MCF 10A (cell line): ENCODE results near the gene TOP2A. TPM values are rescaled to one million over a fixed set of nuclear protein-coding genes. Genes with fewer than 3 reads are reported as not detected.
"Not testable (repeated sequence)": the region's sequence is repeated elsewhere in the genome, so short reads cannot be mapped to it uniquely, and the experiment has no call there.

Experiments
- BruUV-seq: library from RNA; stranded (reverse); fragments of 400-500 nt; replicated peaks from 2 replicates; lab custom pipeline; 2021; lab: Mats Ljungman, UMichigan
- CTCF ChIA-PET: fragments of 300-600 bp; sonication (Branson Sonifier 250); formaldehyde crosslinking; extraction: SDS; loops from one replicate; lab custom pipeline; 2021; ENCODE audit warnings: antibody characterized with exemption, inconsistent platforms; lab: Yijun Ruan, JAX
- POLR2A ChIA-PET: fragments of 300-600, 350-650 bp; sonication (Branson Sonifier 250); formaldehyde crosslinking; extraction: SDS; loops from one replicate; lab custom pipeline; 2020; ENCODE audit warnings: antibody characterized with exemption, inconsistent platforms; lab: Yijun Ruan, JAX
- DNase-seq: peaks from one replicate; pipeline ENCODE4 v3.0.0-alpha.2; 2018; ENCODE audit not compliant: unreplicated experiment
- H3K27ac Mint-ChIP-seq: one replicate; pipeline ENCODE4 v1.8.0; 2022; ENCODE audit warnings: mild to moderate bottlenecking, low read depth, mixed read lengths; ENCODE audit not compliant: unreplicated experiment
- H3K27me3 Mint-ChIP-seq: one replicate; pipeline ENCODE4 v1.8.0; 2022; ENCODE audit warnings: mixed read lengths; ENCODE audit not compliant: insufficient read depth, unreplicated experiment
- H3K36me3 Mint-ChIP-seq: one replicate; pipeline ENCODE4 v1.8.0; 2022; ENCODE audit warnings: mild to moderate bottlenecking, moderate library complexity, mixed read lengths; ENCODE audit not compliant: insufficient read depth, unreplicated experiment
- H3K4me1 Mint-ChIP-seq: one replicate; pipeline ENCODE4 v1.8.0; 2022; ENCODE audit warnings: mixed read lengths; ENCODE audit not compliant: insufficient read depth, unreplicated experiment
- H3K4me3 Mint-ChIP-seq: one replicate; pipeline ENCODE4 v1.8.0; 2022; ENCODE audit warnings: mild to moderate bottlenecking, moderate library complexity, mixed read lengths; ENCODE audit not compliant: unreplicated experiment
- H3K9me3 Mint-ChIP-seq: one replicate; pipeline ENCODE4 v1.8.0; 2022; ENCODE audit warnings: mixed read lengths; ENCODE audit not compliant: unreplicated experiment
- CTCF ChIP-seq: fragments of 200-600 bp; IDR thresholded peaks from one replicate; pipeline ENCODE4 v1.8.0; 2022; ENCODE audit warnings: antibody characterized with exemption, mild to moderate bottlenecking; ENCODE audit not compliant: unreplicated experiment
- intact Hi-C: fragments of 100-400 bp; cut with micrococcal nuclease; formaldehyde crosslinking; loops from 2 replicates; pipeline ENCODE4 v1.14.1; 2022
- total RNA-seq: library from RNA; stranded (reverse); gene quantifications from 2 replicates; pipeline ENCODE4 v1.2.3, GENCODE V29; 2022

The TOP2A gene
- total RNA-seq, 1 experiment from 2014 or later, result 151 TPM

GRCh38 chr17:40416671-40417070 is 1.0 kb downstream of the TOP2A start:
- Mint-ChIP-seq H3K4me1 (peaks cover 12% of the 10 kb centered on the region), H3K27me3 (no peaks in the 10 kb centered on the region), H3K4me3 (peak overlapping the region; percentile 96), H3K9me3 (no peaks in the 10 kb centered on the region), H3K27ac (peak overlapping the region; percentile 82), H3K36me3 (peaks cover 7% of the 10 kb centered on the region)
- intact Hi-C loops, result loop anchor here (2.0 to 5.0 kb wide), 2 partner anchors 58 to 114 kb away; no protein-coding TSS in a partner anchor
- TF ChIP-seq CTCF, result no peak
- BruUV-seq, result no TSS peak
- ChIA-PET CTCF (interaction anchor here (0.6 to 3.8 kb wide), 13 partner anchors 9 to 794 kb away, joined by 3 to 23 read pairs (median 6); partner anchors contain the start of gene GJD3), POLR2A (interaction anchor here (0.9 to 2.9 kb wide), 9 partner anchors 9 to 222 kb away, joined by 3 to 15 read pairs (median 5); partner anchors contain the start of gene RARA)
- no peak for DNase-seq

- Mint-ChIP-seq H3K4me3 (peak overlapping the region; percentile 64), H3K4me1 (peaks cover 16% of the 10 kb centered on the region), H3K27me3 (no peaks in the 10 kb centered on the region), H3K36me3 (peaks cover 7% of the 10 kb centered on the region), H3K27ac (peak overlapping the region; percentile 42), H3K9me3 (no peaks in the 10 kb centered on the region)
- ChIA-PET POLR2A (interaction anchor here (0.7 to 2.9 kb wide), 10 partner anchors 7 to 1860 kb away, joined by 3 to 15 read pairs (median 4); no protein-coding TSS in a partner anchor), CTCF (interaction anchor here (0.7 to 3.8 kb wide), 27 partner anchors 8 to 302 kb away, joined by 3 to 23 read pairs (median 4); partner anchors contain the start of gene GJD3)
- intact Hi-C loops, result loop anchor here (2.0 to 5.0 kb wide), 2 partner anchors 17 to 113 kb away; no protein-coding TSS in a partner anchor
- DNase-seq, result peak; percentile 68
- peak; percentile 49 for TF ChIP-seq CTCF
- no TSS peak for BruUV-seq
These were observed 2.3 kb downstream of the TOP2A start for GRCh38 chr17:40415390-40415789.

- H3K9me3 Mint-ChIP-seq, DNase-seq, H3K4me3 Mint-ChIP-seq, BruUV-seq, H3K27ac Mint-ChIP-seq, H3K27me3 Mint-ChIP-seq: not testable (repeated sequence)
- Mint-ChIP-seq H3K4me1 (peaks cover 21% of the 10 kb centered on the region), H3K36me3 (peaks cover 13% of the 10 kb centered on the region)
- ChIA-PET POLR2A (interaction anchor here (0.7 to 1.5 kb wide), 7 partner anchors 13 to 405 kb away, joined by 3 to 7 read pairs (median 3); no protein-coding TSS in a partner anchor), CTCF (interaction anchor here (0.6 to 3.8 kb wide), 18 partner anchors 11 to 1414 kb away, joined by 3 to 23 read pairs (median 5); partner anchors contain the start of gene GJD3)
- intact Hi-C loops, result loop anchor here (2.0 kb wide), 1 partner anchor 16 kb away; no protein-coding TSS in a partner anchor
These were observed 3.4 kb downstream of the TOP2A start for GRCh38 chr17:40414312-40414711.

- Mint-ChIP-seq H3K4me1 (peaks cover 21% of the 10 kb centered on the region), H3K36me3 (peaks cover 20% of the 10 kb centered on the region), H3K9me3 (no peaks in the 10 kb centered on the region), H3K4me3 (no peak overlapping the region), H3K27ac (peak overlapping the region; percentile 54), H3K27me3 (no peaks in the 10 kb centered on the region)
- no peak for TF ChIP-seq CTCF
- no TSS peak for BruUV-seq
- intact Hi-C loops, result no loop called here
- CTCF ChIA-PET, result interaction anchor here (0.7 to 1.5 kb wide), 8 partner anchors 12 to 147 kb away, joined by 3 to 5 read pairs (median 4); no protein-coding TSS in a partner anchor
- POLR2A ChIA-PET, result interaction anchor here (0.5 to 1.1 kb wide), 3 partner anchors 59 to 112 kb away, joined by 3 to 4 read pairs (median 3); no protein-coding TSS in a partner anchor
- no peak for DNase-seq
These were observed 4.8 kb downstream of the TOP2A start for GRCh38 chr17:40412880-40413279.
